Neural crest cell (in vitro differentiated cells): ENCODE results near the gene TIMP2. TPM values are rescaled to one million over a fixed set of nuclear protein-coding genes. Genes with fewer than 3 reads are reported as not detected.
"Not testable (repeated sequence)": the region's sequence is repeated elsewhere in the genome, so short reads cannot be mapped to it uniquely, and the experiment has no call there.

ENCODE experiments used
- DNase-seq: peaks from one replicate; pipeline ENCODE4 v3.0.0; 2021; ENCODE audit warnings: low read depth, mixed read lengths, low spot score
- H3K27ac Mint-ChIP-seq: one replicate; pipeline ENCODE4 v1.8.0; 2021; ENCODE audit warnings: mild to moderate bottlenecking, mixed read lengths; ENCODE audit not compliant: unreplicated experiment
- H3K27me3 Mint-ChIP-seq: 2 replicates; pipeline ENCODE4 v1.8.0; 2021; ENCODE audit warnings: low read depth, mild to moderate bottlenecking, mixed read lengths
- H3K36me3 Mint-ChIP-seq: 2 replicates; pipeline ENCODE4 v1.8.0; 2021; ENCODE audit warnings: low read depth, mild to moderate bottlenecking, mixed read lengths
- H3K4me1 Mint-ChIP-seq: 2 replicates; pipeline ENCODE4 v1.8.0; 2021; ENCODE audit warnings: mixed read lengths
- H3K4me3 Mint-ChIP-seq: one replicate; pipeline ENCODE4 v1.8.0; 2021; ENCODE audit warnings: mild to moderate bottlenecking, mixed read lengths
- H3K9me3 Mint-ChIP-seq: 2 replicates; pipeline ENCODE4 v1.8.0; 2021; ENCODE audit warnings: mixed read lengths
- total RNA-seq: library from RNA; stranded (reverse); gene quantifications from 2 replicates; pipeline ENCODE4 v1.2.1, GENCODE V29; 2021
- TF ChIP-seq, protein P1 (sequence below): fragments of 200-600 bp; sonication (generic); conservative IDR thresholded peaks from 2 replicates; pipeline ENCODE4 v1.5.0; 2021; ENCODE audit warnings: antibody characterized with exemption, mild to moderate bottlenecking

TIMP2 gene
- total RNA-seq, 1 donor from 2014 or later: 58.5 TPM

DNA sequence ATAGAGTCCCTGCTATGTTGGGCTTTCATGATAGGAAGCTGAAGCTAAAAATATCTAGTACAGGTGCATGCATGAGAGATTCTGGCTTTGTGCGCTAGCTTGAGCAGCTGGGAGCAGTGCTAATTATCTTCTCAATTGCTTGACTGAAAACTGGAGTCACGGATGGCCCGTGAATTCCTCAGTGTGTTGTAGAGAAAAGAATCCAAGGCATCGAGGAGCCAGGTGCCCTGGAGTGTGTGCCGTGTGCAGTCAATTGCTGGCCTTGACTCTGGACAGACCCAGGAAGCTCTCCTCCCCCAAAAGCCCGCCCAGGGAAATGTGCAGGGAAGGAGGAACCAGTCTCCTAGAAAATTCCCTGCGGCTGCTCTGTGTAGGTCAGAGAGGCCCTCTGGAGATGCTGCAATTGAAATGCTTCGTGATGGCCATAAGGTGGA lies 40.3 kb upstream of the TIMP2 start:
- Mint-ChIP-seq H3K9me3 (no peaks in the 10 kb centered on the region), H3K4me1 (peaks cover 9% of the 10 kb centered on the region), H3K4me3 (no peak overlapping the region), H3K36me3 (no peaks in the 10 kb centered on the region), H3K27me3 (no peaks in the 10 kb centered on the region), H3K27ac (no peak overlapping the region)
- TF ChIP-seq, protein P1, sequence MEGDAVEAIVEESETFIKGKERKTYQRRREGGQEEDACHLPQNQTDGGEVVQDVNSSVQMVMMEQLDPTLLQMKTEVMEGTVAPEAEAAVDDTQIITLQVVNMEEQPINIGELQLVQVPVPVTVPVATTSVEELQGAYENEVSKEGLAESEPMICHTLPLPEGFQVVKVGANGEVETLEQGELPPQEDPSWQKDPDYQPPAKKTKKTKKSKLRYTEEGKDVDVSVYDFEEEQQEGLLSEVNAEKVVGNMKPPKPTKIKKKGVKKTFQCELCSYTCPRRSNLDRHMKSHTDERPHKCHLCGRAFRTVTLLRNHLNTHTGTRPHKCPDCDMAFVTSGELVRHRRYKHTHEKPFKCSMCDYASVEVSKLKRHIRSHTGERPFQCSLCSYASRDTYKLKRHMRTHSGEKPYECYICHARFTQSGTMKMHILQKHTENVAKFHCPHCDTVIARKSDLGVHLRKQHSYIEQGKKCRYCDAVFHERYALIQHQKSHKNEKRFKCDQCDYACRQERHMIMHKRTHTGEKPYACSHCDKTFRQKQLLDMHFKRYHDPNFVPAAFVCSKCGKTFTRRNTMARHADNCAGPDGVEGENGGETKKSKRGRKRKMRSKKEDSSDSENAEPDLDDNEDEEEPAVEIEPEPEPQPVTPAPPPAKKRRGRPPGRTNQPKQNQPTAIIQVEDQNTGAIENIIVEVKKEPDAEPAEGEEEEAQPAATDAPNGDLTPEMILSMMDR: no peak
- DNase-seq: no peak

DNA sequence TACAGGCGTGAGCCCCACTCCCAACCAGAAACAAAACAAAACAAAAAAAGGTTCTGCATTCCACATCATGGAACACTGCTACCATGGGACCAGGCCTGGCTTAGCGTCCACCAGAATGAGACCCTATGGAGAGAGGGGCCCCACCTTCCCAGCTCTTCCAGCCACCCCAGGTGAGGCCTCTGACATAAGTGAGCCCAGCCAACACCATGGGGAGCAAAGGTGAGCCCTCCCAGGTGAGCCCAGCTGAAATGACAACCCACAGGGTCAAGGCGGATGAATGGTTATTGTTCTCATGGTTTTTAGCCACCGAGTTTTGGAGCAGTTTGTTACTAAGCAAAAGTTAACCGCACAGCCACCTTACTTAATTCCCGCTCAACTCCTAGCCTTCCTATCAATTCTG lies 38.2 kb upstream of the TIMP2 start:
- TF ChIP-seq, protein P1: no peak
- H3K4me3 Mint-ChIP-seq: no peak overlapping the region
- DNase-seq: no peak
- H3K9me3 Mint-ChIP-seq: no peaks in the 10 kb centered on the region
- H3K27ac Mint-ChIP-seq: no peak overlapping the region
- peaks cover 14% of the 10 kb centered on the region for H3K4me1 Mint-ChIP-seq
- H3K36me3 Mint-ChIP-seq: no peaks in the 10 kb centered on the region
- H3K27me3 Mint-ChIP-seq: peaks cover 3% of the 10 kb centered on the region

DNA sequence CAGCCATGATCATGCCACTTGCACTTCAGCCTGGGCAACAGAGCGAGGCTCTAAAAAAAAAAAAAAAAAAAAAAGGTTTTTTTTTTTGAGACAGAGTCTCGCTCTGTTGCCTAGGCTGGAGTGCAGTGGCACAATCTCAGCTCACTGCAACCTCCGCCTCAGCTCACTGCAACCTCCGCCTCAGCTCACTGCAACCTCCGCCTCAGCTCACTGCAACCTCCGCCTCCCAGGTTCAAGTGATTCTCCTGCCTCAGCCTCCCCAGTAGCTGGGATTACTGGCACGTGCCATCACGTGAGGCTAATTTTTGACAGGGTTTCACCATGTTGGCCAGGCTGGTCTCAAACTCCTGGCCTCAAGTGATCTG lies 37.8 kb upstream of the TIMP2 start:
- H3K4me1 Mint-ChIP-seq: peaks cover 14% of the 10 kb centered on the region
- not testable (repeated sequence) for H3K27me3 Mint-ChIP-seq, H3K4me3 Mint-ChIP-seq, H3K9me3 Mint-ChIP-seq, H3K27ac Mint-ChIP-seq, DNase-seq, H3K36me3 Mint-ChIP-seq

DNA sequence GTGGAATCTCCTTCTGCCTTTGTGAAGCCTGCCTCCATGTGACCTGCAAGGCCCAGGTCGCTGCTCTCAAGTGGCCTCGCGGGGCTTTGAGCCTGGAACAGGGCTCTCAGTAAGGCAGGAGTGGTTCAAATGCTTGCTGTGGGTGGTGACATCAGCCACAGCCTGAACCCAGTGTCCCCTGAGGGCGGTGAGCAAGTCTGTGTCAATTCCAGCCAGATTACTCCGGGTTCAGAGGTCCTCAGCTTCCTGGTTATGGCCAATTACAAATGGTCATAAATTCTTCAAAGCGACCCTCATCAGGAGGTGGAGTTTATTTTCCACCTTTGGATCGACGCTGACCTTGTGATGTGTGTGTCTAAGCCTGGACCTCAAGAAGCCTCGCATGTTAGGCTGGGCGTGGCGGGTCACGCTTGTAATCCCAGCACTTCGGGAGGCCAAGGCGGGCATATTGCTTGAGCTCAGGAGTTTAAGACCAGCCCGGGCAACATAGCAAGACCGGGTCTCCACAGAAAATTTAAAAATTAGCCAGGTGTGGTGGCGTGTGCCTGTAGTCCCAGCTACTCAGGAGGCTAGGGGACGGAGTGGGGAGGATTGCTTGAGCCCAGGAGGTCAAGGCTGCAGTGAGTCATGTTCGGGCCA lies 37.3 kb upstream of the TIMP2 start:
- H3K27me3 Mint-ChIP-seq: peaks cover 3% of the 10 kb centered on the region
- TF ChIP-seq, protein P1: no peak
- H3K4me1 Mint-ChIP-seq: peaks cover 14% of the 10 kb centered on the region
- no peaks in the 10 kb centered on the region for H3K36me3 Mint-ChIP-seq
- H3K27ac Mint-ChIP-seq: peak overlapping the region; percentile 50
- no peaks in the 10 kb centered on the region for H3K9me3 Mint-ChIP-seq
- DNase-seq: no peak
- no peak overlapping the region for H3K4me3 Mint-ChIP-seq

DNA sequence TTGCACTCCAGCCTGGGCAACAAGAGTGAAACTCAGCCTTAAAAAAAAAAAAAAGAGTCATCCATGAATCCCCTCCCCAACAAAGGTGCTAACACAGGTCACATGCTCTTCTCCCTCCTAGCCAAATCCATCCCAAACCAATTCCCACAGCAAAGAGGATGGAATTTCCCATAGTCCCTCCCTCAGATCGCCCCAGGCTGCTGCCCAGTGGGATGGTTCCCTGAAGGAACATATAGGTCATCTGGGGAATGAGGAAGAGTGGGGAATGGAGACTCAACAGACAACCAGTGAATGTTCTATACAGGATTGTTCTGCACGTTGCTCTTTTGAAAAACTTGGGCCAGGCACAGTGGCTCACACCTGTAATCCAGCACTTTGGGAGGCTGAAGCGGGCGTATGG lies 36.4 kb upstream of the TIMP2 start:
- TF ChIP-seq, protein P1: no peak
- peaks cover 7% of the 10 kb centered on the region for H3K27me3 Mint-ChIP-seq
- peak overlapping the region; percentile 50 for H3K27ac Mint-ChIP-seq
- no peaks in the 10 kb centered on the region for H3K36me3 Mint-ChIP-seq
- DNase-seq: no peak
- H3K4me3 Mint-ChIP-seq: no peak overlapping the region
- peaks cover 14% of the 10 kb centered on the region for H3K4me1 Mint-ChIP-seq
- H3K9me3 Mint-ChIP-seq: no peaks in the 10 kb centered on the region

DNA sequence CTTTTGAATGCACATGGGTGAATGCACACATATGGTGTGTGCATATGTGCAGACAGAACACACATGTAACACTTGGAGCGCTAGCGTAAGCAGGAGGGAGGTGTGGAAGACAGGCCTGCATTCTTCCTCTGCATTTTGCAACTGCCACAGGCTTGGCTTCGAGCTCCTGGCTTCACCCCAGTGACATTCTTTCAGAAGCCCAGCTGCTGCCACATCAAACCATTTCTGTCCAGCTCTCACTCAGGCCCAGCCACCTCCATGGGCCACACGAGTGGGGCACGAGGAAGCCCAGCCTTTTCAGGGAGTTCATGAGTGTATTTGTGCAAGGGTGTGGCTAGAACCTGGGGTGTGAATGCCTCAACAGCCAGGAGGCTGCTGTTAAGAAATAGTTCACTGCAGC lies 35.7 kb upstream of the TIMP2 start:
- Mint-ChIP-seq H3K9me3 (no peaks in the 10 kb centered on the region), H3K36me3 (no peaks in the 10 kb centered on the region), H3K27ac (no peak overlapping the region), H3K4me1 (peaks cover 14% of the 10 kb centered on the region), H3K27me3 (peaks cover 7% of the 10 kb centered on the region), H3K4me3 (no peak overlapping the region)
- DNase-seq: no peak
- TF ChIP-seq, protein P1: no peak
